COLO668 (cell line): Measurements from ENCODE around the gene ATRNL1.

Experiments
- DNase-seq: peaks from one replicate; lab custom pipeline; 2025; ENCODE audit not compliant: unreplicated experiment; lab: John Stamatoyannopoulos, UW

The ATRNL1 gene

GRCh38 chr10:115093286-115093775 is at the start of gene ATRNL1:
Gene ATRNL1 (plus strand): TSS chr10:115093365. CDS start chr10:115093751, 386 bp downstream.
- peak; percentile 60 for DNase-seq

GRCh38 chr10:115043719-115044118 is 49.4 kb upstream of the ATRNL1 start:
- no peak for DNase-seq

- no peak for DNase-seq
Measured at GRCh38 chr10:115044891-115045290, 48.3 kb upstream of the ATRNL1 start.

- DNase-seq, result no peak
Measured at GRCh38 chr10:115045499-115045898, 47.7 kb upstream of the ATRNL1 start.

GRCh38 chr10:115046686-115047236 is 46.4 kb upstream of the ATRNL1 start:
- no peak for DNase-seq

GRCh38 chr10:115047705-115048104 is 45.5 kb upstream of the ATRNL1 start:
- no peak for DNase-seq

- no peak for DNase-seq
Measured at GRCh38 chr10:115049318-115049717, 43.8 kb upstream of the ATRNL1 start.

GRCh38 chr10:115049960-115050359 is 43.2 kb upstream of the ATRNL1 start:
- no peak for DNase-seq

- no peak for DNase-seq
Measured at GRCh38 chr10:115050375-115051010, 42.7 kb upstream of the ATRNL1 start.

GRCh38 chr10:115051216-115051615 is 41.9 kb upstream of the ATRNL1 start:
- no peak for DNase-seq

GRCh38 chr10:115052226-115052625 is 40.9 kb upstream of the ATRNL1 start:
- DNase-seq, result no peak

GRCh38 chr10:115052728-115053127 is 40.4 kb upstream of the ATRNL1 start:
- DNase-seq, result no peak

- no peak for DNase-seq
Measured at GRCh38 chr10:115056186-115056585, 37.0 kb upstream of the ATRNL1 start.

- no peak for DNase-seq
Measured at GRCh38 chr10:115059301-115059898, 33.8 kb upstream of the ATRNL1 start.

GRCh38 chr10:115063701-115064658 is 29.2 kb upstream of the ATRNL1 start:
- DNase-seq, result no peak

- no peak for DNase-seq
Measured at GRCh38 chr10:115065801-115066200, 27.4 kb upstream of the ATRNL1 start.

- DNase-seq, result no peak
Measured at GRCh38 chr10:115066528-115066927, 26.6 kb upstream of the ATRNL1 start.

- no peak for DNase-seq
Measured at GRCh38 chr10:115073796-115074195, 19.4 kb upstream of the ATRNL1 start.

GRCh38 chr10:115082506-115082905 is 10.7 kb upstream of the ATRNL1 start:
- DNase-seq, result no peak

GRCh38 chr10:115084277-115084850 is 8.8 kb upstream of the ATRNL1 start:
- DNase-seq, result no peak

- DNase-seq, result no peak
Measured at GRCh38 chr10:115091161-115091560, 2.0 kb upstream of the ATRNL1 start.
